ENCODE results near the gene LITAF. TPM values are rescaled to one million over a fixed set of nuclear protein-coding genes. Genes with fewer than 3 reads are reported as not detected.

The LITAF gene
- total RNA-seq, 1 experiment from 2014 or later = 2.6 TPM

- Histone ChIP-seq H3K79me2 (ENCODE audit: low read length) (no peaks in the 10 kb centered on the region), H3K4me1 (ENCODE audit: low read length) (no peaks in the 10 kb centered on the region; the same call in 1 of the 2 replicates), H3K4me3 (ENCODE audit: low read length) (no peak overlapping the region), H3K4me2 (ENCODE audit: low read depth, low read length, poor library complexity, severe bottlenecking) (no peak overlapping the region), H3K27me3 (ENCODE audit: low read length) (no peaks in the 10 kb centered on the region), H3K9ac (ENCODE audit: low read length) (no peak overlapping the region), H2AFZ (ENCODE audit: low read length) (no peak overlapping the region), H3K9me3 (ENCODE audit: low read length) (no peaks in the 10 kb centered on the region), H4K20me1 (ENCODE audit: insufficient read depth, low read depth, low read length) (no peaks in the 10 kb centered on the region), H3K9me2 (replicated peaks; ENCODE audit: insufficient read depth, low read length) (no peaks in the 10 kb centered on the region), H3K27ac (ENCODE audit: low read length) (no peak overlapping the region), H3K36me3 (ENCODE audit: insufficient read depth, low read length) (no peaks in the 10 kb centered on the region)
- DNase-seq = no peak
Measured at GRCh38 chr16:11630768-11631056, 44.0 kb upstream of the LITAF start.

GRCh38 chr16:11630046-11630767, 43.5 kb upstream of the LITAF start:
- Histone ChIP-seq H4K20me1 (ENCODE audit: insufficient read depth, low read depth, low read length) (no peaks in the 10 kb centered on the region), H3K4me1 (ENCODE audit: low read length) (no peaks in the 10 kb centered on the region; the same call in 1 of the 2 replicates), H3K4me3 (ENCODE audit: low read length) (no peak overlapping the region), H3K9me3 (ENCODE audit: low read length) (no peaks in the 10 kb centered on the region), H3K4me2 (ENCODE audit: low read depth, low read length, poor library complexity, severe bottlenecking) (no peak overlapping the region), H3K79me2 (ENCODE audit: low read length) (no peaks in the 10 kb centered on the region), H2AFZ (ENCODE audit: low read length) (no peak overlapping the region), H3K9ac (ENCODE audit: low read length) (no peak overlapping the region), H3K27ac (ENCODE audit: low read length) (no peak overlapping the region), H3K27me3 (ENCODE audit: low read length) (no peaks in the 10 kb centered on the region), H3K9me2 (replicated peaks; ENCODE audit: insufficient read depth, low read length) (no peaks in the 10 kb centered on the region), H3K36me3 (ENCODE audit: insufficient read depth, low read length) (no peaks in the 10 kb centered on the region)
- DNase-seq = no peak

- no peak overlapping the region for H3K4me2 ChIP-seq (ENCODE audit: low read depth, low read length, poor library complexity, severe bottlenecking)
- no peaks in the 10 kb centered on the region for H3K9me2 ChIP-seq (replicated peaks; ENCODE audit: insufficient read depth, low read length)
- H3K27ac ChIP-seq (ENCODE audit: low read length) = no peak overlapping the region
- H3K9me3 ChIP-seq (ENCODE audit: low read length) = no peaks in the 10 kb centered on the region
- no peaks in the 10 kb centered on the region for H3K36me3 ChIP-seq (ENCODE audit: insufficient read depth, low read length)
- no peaks in the 10 kb centered on the region for H3K27me3 ChIP-seq (ENCODE audit: low read length)
- H3K4me1 ChIP-seq (ENCODE audit: low read length) = no peaks in the 10 kb centered on the region; the same call in 1 of the 2 replicates
- no peak overlapping the region for H3K4me3 ChIP-seq (ENCODE audit: low read length)
- no peaks in the 10 kb centered on the region for H4K20me1 ChIP-seq (ENCODE audit: insufficient read depth, low read depth, low read length)
- H2AFZ ChIP-seq (ENCODE audit: low read length) = no peak overlapping the region
- no peak overlapping the region for H3K9ac ChIP-seq (ENCODE audit: low read length)
- no peak for DNase-seq
- no peaks in the 10 kb centered on the region for H3K79me2 ChIP-seq (ENCODE audit: low read length)
Measured at GRCh38 chr16:11629071-11630030, 42.6 kb upstream of the LITAF start.

GRCh38 chr16:11627822-11628457, 41.2 kb upstream of the LITAF start:
- Histone ChIP-seq H3K4me3 (ENCODE audit: low read length) (no peak overlapping the region), H2AFZ (ENCODE audit: low read length) (no peak overlapping the region), H3K79me2 (ENCODE audit: low read length) (no peaks in the 10 kb centered on the region), H3K4me1 (ENCODE audit: low read length) (no peaks in the 10 kb centered on the region; the same call in 1 of the 2 replicates), H3K27ac (ENCODE audit: low read length) (no peak overlapping the region), H3K4me2 (ENCODE audit: low read depth, low read length, poor library complexity, severe bottlenecking) (no peak overlapping the region), H3K27me3 (ENCODE audit: low read length) (no peaks in the 10 kb centered on the region), H4K20me1 (ENCODE audit: insufficient read depth, low read depth, low read length) (no peaks in the 10 kb centered on the region), H3K9ac (ENCODE audit: low read length) (no peak overlapping the region), H3K36me3 (ENCODE audit: insufficient read depth, low read length) (no peaks in the 10 kb centered on the region), H3K9me2 (replicated peaks; ENCODE audit: insufficient read depth, low read length) (no peaks in the 10 kb centered on the region), H3K9me3 (ENCODE audit: low read length) (no peaks in the 10 kb centered on the region)
- DNase-seq = no peak

- Histone ChIP-seq H3K79me2 (ENCODE audit: low read length) (no peaks in the 10 kb centered on the region), H4K20me1 (ENCODE audit: insufficient read depth, low read depth, low read length) (no peaks in the 10 kb centered on the region), H3K4me1 (ENCODE audit: low read length) (peaks cover 4% of the 10 kb centered on the region), H3K9ac (ENCODE audit: low read length) (no peak overlapping the region), H3K9me3 (ENCODE audit: low read length) (no peaks in the 10 kb centered on the region), H3K36me3 (ENCODE audit: insufficient read depth, low read length) (no peaks in the 10 kb centered on the region), H3K27ac (ENCODE audit: low read length) (no peak overlapping the region), H3K27me3 (ENCODE audit: low read length) (no peaks in the 10 kb centered on the region), H3K4me2 (ENCODE audit: low read depth, low read length, poor library complexity, severe bottlenecking) (no peak overlapping the region), H3K4me3 (ENCODE audit: low read length) (no peak overlapping the region), H2AFZ (ENCODE audit: low read length) (no peak overlapping the region), H3K9me2 (replicated peaks; ENCODE audit: insufficient read depth, low read length) (no peaks in the 10 kb centered on the region)
- DNase-seq = no peak
Measured at GRCh38 chr16:11627292-11627663, 40.6 kb upstream of the LITAF start.

DNA sequence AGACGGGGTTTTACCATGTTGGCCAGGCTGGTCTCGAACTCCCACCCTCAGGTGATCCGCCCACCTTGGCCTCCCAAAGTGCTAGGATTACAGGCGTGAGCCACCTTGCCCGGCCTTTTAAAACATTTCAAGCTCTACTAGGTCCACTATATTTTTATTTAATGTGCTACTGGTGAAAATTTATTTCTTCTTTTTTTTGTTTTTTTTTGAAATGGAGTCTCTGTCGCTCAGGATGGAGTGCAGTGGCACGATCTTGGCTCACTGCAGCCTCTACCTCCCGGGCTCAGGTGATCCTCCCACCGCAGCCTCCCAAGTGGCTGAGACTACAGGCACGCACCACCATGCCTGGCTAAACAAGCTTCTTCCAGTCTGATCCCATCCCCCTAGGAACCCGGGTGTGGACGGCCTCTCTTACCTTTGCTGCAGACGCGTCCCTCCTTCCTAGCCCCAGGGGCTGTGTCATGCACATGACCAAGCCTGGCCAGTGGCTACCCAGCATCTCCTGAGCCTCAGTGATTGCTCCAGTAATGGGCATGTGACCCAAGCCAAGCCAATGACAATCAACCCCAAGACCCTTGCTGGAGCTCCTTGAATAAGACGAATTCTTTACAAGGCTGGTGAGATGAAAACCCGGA, 40.1 kb upstream of the LITAF start:
- H3K9me2 ChIP-seq (replicated peaks; ENCODE audit: insufficient read depth, low read length) = no peaks in the 10 kb centered on the region
- no peaks in the 10 kb centered on the region for H3K9me3 ChIP-seq (ENCODE audit: low read length)
- DNase-seq = no peak
- H3K9ac ChIP-seq (ENCODE audit: low read length) = no peak overlapping the region
- no peaks in the 10 kb centered on the region for H3K27me3 ChIP-seq (ENCODE audit: low read length)
- no peak overlapping the region for H2AFZ ChIP-seq (ENCODE audit: low read length)
- H3K36me3 ChIP-seq (ENCODE audit: insufficient read depth, low read length) = no peaks in the 10 kb centered on the region
- no peak overlapping the region for H3K4me3 ChIP-seq (ENCODE audit: low read length)
- no peaks in the 10 kb centered on the region for H3K79me2 ChIP-seq (ENCODE audit: low read length)
- H4K20me1 ChIP-seq (ENCODE audit: insufficient read depth, low read depth, low read length) = no peaks in the 10 kb centered on the region
- peaks cover 9% of the 10 kb centered on the region for H3K4me1 ChIP-seq (ENCODE audit: low read length)
- H3K27ac ChIP-seq (ENCODE audit: low read length) = no peak overlapping the region
- no peak overlapping the region for H3K4me2 ChIP-seq (ENCODE audit: low read depth, low read length, poor library complexity, severe bottlenecking)

GRCh38 chr16:11625769-11626168, 39.0 kb upstream of the LITAF start:
- Histone ChIP-seq H3K27me3 (ENCODE audit: low read length) (no peaks in the 10 kb centered on the region), H3K79me2 (ENCODE audit: low read length) (no peaks in the 10 kb centered on the region), H3K27ac (ENCODE audit: low read length) (no peak overlapping the region), H3K36me3 (ENCODE audit: insufficient read depth, low read length) (no peaks in the 10 kb centered on the region), H3K4me2 (ENCODE audit: low read depth, low read length, poor library complexity, severe bottlenecking) (no peak overlapping the region), H3K4me3 (ENCODE audit: low read length) (no peak overlapping the region), H3K9me2 (replicated peaks; ENCODE audit: insufficient read depth, low read length) (no peaks in the 10 kb centered on the region), H3K9ac (ENCODE audit: low read length) (no peak overlapping the region), H4K20me1 (ENCODE audit: insufficient read depth, low read depth, low read length) (no peaks in the 10 kb centered on the region), H3K9me3 (ENCODE audit: low read length) (no peaks in the 10 kb centered on the region), H2AFZ (ENCODE audit: low read length) (no peak overlapping the region), H3K4me1 (ENCODE audit: low read length) (peaks cover 9% of the 10 kb centered on the region)
- DNase-seq = no peak
